Smooth muscle cell (in vitro differentiated cells): ENCODE data around the gene AHI1. TPM values are rescaled to one million over a fixed set of nuclear protein-coding genes. Genes with fewer than 3 reads are reported as not detected.
A peak's percentile ranks its signal among the peaks of the same experiment; 100 is the strongest.

Experiments used
- DNase-seq: peaks from one replicate; lab custom pipeline; 2025; ENCODE audit not compliant: unreplicated experiment; lab: John Stamatoyannopoulos, UW
- H2AFZ ChIP-seq: fragments of 200-600 bp; sonication (generic); 2 replicates; pipeline ENCODE4 v1.6.0; 2016; ENCODE audit warnings: antibody characterized with exemption, low read depth, mild to moderate bottlenecking
- H3F3A ChIP-seq: fragments of 200-600 bp; sonication (generic); 2 replicates; pipeline ENCODE4 v1.6.0; 2017; ENCODE audit warnings: antibody characterized with exemption, low read depth
- H3K27ac ChIP-seq: fragments of 200-600 bp; sonication (generic); 2 replicates; pipeline ENCODE4 v1.5.1; 2016; ENCODE audit warnings: low read depth, mild to moderate bottlenecking
- H3K27me3 ChIP-seq: fragments of 200-600 bp; sonication (generic); 2 replicates; pipeline ENCODE4 v1.6.1; 2016; ENCODE audit warnings: low read depth, mild to moderate bottlenecking
- H3K36me3 ChIP-seq: fragments of 200-600 bp; sonication (generic); 2 replicates; pipeline ENCODE4 v1.5.1; 2016; ENCODE audit warnings: low read depth
- H3K4me1 ChIP-seq: fragments of 200-600 bp; sonication (generic); 2 replicates; pipeline ENCODE4 v1.5.1; 2016; ENCODE audit warnings: low read depth
- H3K4me2 ChIP-seq: fragments of 200-600 bp; sonication (generic); 2 replicates; pipeline ENCODE4 v1.6.0; 2016; ENCODE audit warnings: mild to moderate bottlenecking
- H3K4me3 ChIP-seq: fragments of 200-600 bp; sonication (generic); 2 replicates; pipeline ENCODE4 v1.5.1; 2016; ENCODE audit warnings: mild to moderate bottlenecking
- H3K79me2 ChIP-seq: fragments of 200-600 bp; sonication (generic); 2 replicates; pipeline ENCODE4 v1.6.0; 2016; ENCODE audit warnings: low read depth, mild to moderate bottlenecking
- H3K9ac ChIP-seq: fragments of 200-600 bp; sonication (generic); 2 replicates; pipeline ENCODE4 v1.6.0; 2016; ENCODE audit warnings: low read depth
- H3K9me3 ChIP-seq: fragments of 200-600 bp; sonication (generic); replicated peaks from 2 replicates; pipeline ENCODE4 v1.5.1; 2016; ENCODE audit warnings: low read depth
- H4K20me1 ChIP-seq: fragments of 200-600 bp; sonication (generic); 2 replicates; pipeline ENCODE4 v1.6.0; 2016; ENCODE audit warnings: low read depth
- WGBS: methylation state at CpG from one replicate; pipeline ENCODE4 v1.1.7; 2016; ENCODE audit warnings: low lambda C conversion rate; 5-methylcytosine and 5-hydroxymethylcytosine counted together
- polyA plus RNA-seq: library from polyadenylated mRNA; unstranded; fragments of >200 nt; fragmentation: Nextera tagmentation; extraction: Ambion mirVana; gene quantifications from 2 replicates; pipeline ENCODE4 v1.2.1, GENCODE V29; 2016
- total RNA-seq: library from RNA; depleted of rRNA; stranded (reverse); fragments of >200 nt; gene quantifications from 2 replicates; pipeline ENCODE4 v1.2.3, GENCODE V29; 2014
- TF ChIP-seq, protein P1 (sequence below): fragments of 200-600 bp; sonication (generic); IDR thresholded peaks from 2 replicates; pipeline ENCODE4 v1.5.1; 2017; ENCODE audit warnings: borderline replicate concordance, mild to moderate bottlenecking, antibody characterized with exemption; ENCODE audit not compliant: insufficient read depth, poor library complexity, severe bottlenecking

AHI1 gene
- total and polyA plus RNA-seq, 2 experiments from 2014 or later = 16.0 to 18.8 TPM

DNA sequence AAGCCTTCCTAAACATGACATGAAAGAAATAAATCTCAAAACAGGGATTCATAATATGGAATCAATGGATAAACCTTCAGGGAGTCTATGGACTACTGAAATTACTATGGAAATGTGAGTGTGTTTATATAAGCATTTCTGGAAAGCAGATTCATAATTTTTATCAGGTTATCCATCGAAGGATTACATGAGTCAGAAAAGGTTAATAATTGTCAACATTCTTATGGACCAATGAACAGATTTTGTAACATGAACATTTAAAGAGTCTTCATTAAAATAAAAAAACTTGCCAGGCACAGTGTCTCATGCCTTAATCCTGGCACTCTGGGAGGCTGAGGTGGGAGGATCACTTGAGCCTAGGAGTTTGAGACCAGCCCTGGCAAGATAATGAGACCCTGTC is 84.8 kb downstream of the AHI1 start:
- Histone ChIP-seq H4K20me1 (no peaks in the 10 kb centered on the region), H3K27me3 (no peaks in the 10 kb centered on the region), H3K4me2 (no peak overlapping the region), H3K79me2 (no peaks in the 10 kb centered on the region), H3F3A (no peaks in the 10 kb centered on the region), H3K9me3 (no peaks in the 10 kb centered on the region), H3K27ac (no peak overlapping the region), H3K36me3 (no peaks in the 10 kb centered on the region), H3K4me3 (no peak overlapping the region), H2AFZ (no peak overlapping the region), H3K4me1 (no peaks in the 10 kb centered on the region), H3K9ac (no peak overlapping the region)
- TF ChIP-seq, protein P1, sequence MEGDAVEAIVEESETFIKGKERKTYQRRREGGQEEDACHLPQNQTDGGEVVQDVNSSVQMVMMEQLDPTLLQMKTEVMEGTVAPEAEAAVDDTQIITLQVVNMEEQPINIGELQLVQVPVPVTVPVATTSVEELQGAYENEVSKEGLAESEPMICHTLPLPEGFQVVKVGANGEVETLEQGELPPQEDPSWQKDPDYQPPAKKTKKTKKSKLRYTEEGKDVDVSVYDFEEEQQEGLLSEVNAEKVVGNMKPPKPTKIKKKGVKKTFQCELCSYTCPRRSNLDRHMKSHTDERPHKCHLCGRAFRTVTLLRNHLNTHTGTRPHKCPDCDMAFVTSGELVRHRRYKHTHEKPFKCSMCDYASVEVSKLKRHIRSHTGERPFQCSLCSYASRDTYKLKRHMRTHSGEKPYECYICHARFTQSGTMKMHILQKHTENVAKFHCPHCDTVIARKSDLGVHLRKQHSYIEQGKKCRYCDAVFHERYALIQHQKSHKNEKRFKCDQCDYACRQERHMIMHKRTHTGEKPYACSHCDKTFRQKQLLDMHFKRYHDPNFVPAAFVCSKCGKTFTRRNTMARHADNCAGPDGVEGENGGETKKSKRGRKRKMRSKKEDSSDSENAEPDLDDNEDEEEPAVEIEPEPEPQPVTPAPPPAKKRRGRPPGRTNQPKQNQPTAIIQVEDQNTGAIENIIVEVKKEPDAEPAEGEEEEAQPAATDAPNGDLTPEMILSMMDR = no peak
- WGBS = 100% methylated on average over 1 of the region's 1 CpG
- DNase-seq = no peak

DNA sequence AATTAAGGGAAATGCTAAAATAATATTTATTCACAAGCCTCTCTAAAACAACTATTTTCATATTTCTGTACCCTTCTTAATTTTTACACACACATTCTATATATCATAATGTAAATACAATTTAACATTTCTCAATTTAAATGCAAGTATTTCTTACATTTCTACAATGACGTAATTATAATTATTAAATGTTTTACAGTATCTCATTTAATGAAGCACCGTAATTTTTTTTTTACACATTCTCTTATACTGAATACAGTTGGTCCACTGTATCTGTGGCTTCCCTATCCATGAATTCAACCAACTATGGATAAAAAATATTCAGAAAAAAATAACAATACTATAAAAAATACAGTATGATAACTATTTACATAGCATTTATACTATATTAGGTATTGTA is 85.7 kb downstream of the AHI1 start:
- H4K20me1 ChIP-seq = no peaks in the 10 kb centered on the region
- 98% methylated on average over 2 of the region's 2 CpGs for WGBS
- no peak overlapping the region for H2AFZ ChIP-seq
- H3F3A ChIP-seq = no peaks in the 10 kb centered on the region
- DNase-seq = no peak
- H3K27me3 ChIP-seq = no peaks in the 10 kb centered on the region
- H3K36me3 ChIP-seq = no peaks in the 10 kb centered on the region
- TF ChIP-seq, protein P1 = no peak
- H3K4me1 ChIP-seq = no peaks in the 10 kb centered on the region
- no peak overlapping the region for H3K27ac ChIP-seq
- no peak overlapping the region for H3K4me3 ChIP-seq
- no peak overlapping the region for H3K4me2 ChIP-seq
- no peaks in the 10 kb centered on the region for H3K9me3 ChIP-seq
- H3K9ac ChIP-seq = no peak overlapping the region
- no peaks in the 10 kb centered on the region for H3K79me2 ChIP-seq

DNA sequence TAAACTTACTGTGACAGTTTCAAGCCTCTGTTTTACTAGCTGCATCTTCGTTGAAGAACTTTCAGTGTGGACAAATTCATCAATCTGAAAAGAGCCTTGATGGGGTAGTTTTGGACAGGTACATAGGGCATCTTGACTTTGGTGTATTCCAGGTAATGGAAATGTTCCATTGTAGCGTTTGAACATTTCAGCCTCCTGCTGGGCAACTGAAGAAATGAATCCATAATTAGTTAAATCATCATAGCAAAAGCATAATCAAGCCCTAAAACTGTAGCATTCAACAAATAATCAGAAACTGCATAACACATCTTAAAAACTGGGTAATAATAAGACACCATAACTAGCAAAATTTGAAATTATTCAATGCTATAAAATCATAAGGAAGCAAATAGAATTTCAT is 86.2 kb downstream of the AHI1 start:
- Histone ChIP-seq H3F3A (no peaks in the 10 kb centered on the region), H3K4me3 (no peak overlapping the region), H3K27me3 (no peaks in the 10 kb centered on the region), H3K9me3 (no peaks in the 10 kb centered on the region), H3K36me3 (no peaks in the 10 kb centered on the region), H3K27ac (no peak overlapping the region), H3K4me1 (no peaks in the 10 kb centered on the region), H3K9ac (no peak overlapping the region), H3K4me2 (no peak overlapping the region), H4K20me1 (no peaks in the 10 kb centered on the region), H3K79me2 (no peaks in the 10 kb centered on the region), H2AFZ (no peak overlapping the region)
- no peak for DNase-seq
- TF ChIP-seq, protein P1 = peak; percentile 19
- WGBS = 86% methylated on average over 2 of the region's 2 CpGs

DNA sequence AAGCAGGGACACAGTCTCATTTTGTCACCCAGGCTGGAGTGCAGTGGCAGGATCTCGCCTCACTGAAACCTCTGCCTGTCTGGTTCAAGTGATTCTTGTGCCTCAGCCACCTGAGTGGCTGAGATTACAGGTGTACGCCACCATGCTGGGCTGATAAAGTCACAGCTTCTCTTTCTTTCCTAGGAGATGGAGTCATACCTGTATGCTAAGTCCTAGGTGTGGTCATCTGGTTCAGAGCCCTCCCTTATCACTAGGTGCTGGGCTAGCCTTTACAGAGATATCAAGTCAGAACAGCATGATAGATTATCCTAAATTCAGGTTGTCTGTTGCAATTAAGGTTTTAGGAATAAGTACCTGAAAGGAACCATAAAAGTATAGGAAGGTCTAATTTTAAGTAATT is 86.7 kb downstream of the AHI1 start:
- Histone ChIP-seq H3K36me3 (no peaks in the 10 kb centered on the region), H3K4me1 (no peaks in the 10 kb centered on the region), H3K9me3 (no peaks in the 10 kb centered on the region), H3K4me3 (no peak overlapping the region), H4K20me1 (no peaks in the 10 kb centered on the region), H2AFZ (no peak overlapping the region), H3K4me2 (no peak overlapping the region), H3K79me2 (no peaks in the 10 kb centered on the region), H3K9ac (no peak overlapping the region), H3F3A (no peaks in the 10 kb centered on the region), H3K27ac (no peak overlapping the region), H3K27me3 (no peaks in the 10 kb centered on the region)
- WGBS = 95% methylated on average over 2 of the region's 2 CpGs
- TF ChIP-seq, protein P1 = no peak
- DNase-seq = no peak
